ENCODE results near the gene ROBO1.
"Not testable (repeated sequence)": the region's sequence is repeated elsewhere in the genome, so short reads cannot be mapped to it uniquely, and the experiment has no call there.

ROBO1 gene

GRCh38 chr3:79767905-79768267, at the start of gene ROBO1:
Gene ROBO1 (minus strand): TSS chr3:79767998.
- no peak for DNase-seq

GRCh38 chr3:79817224-79817623, 49.4 kb upstream of the ROBO1 start:
- no peak for DNase-seq

GRCh38 chr3:79815478-79815877, 47.7 kb upstream of the ROBO1 start:
- no peak for DNase-seq

- DNase-seq, result no peak
Observed at GRCh38 chr3:79810581-79810980, 42.8 kb upstream of the ROBO1 start.

- no peak for DNase-seq
Observed at GRCh38 chr3:79810092-79810491, 42.3 kb upstream of the ROBO1 start.

- DNase-seq, result no peak
Observed at GRCh38 chr3:79809106-79809505, 41.3 kb upstream of the ROBO1 start.

GRCh38 chr3:79808515-79808914, 40.7 kb upstream of the ROBO1 start:
- no peak for DNase-seq

GRCh38 chr3:79790177-79790576, 22.4 kb upstream of the ROBO1 start:
- DNase-seq, result not testable (repeated sequence)

- no peak for DNase-seq
Observed at GRCh38 chr3:79773291-79773690, 5.5 kb upstream of the ROBO1 start.

- no peak for DNase-seq
Observed at GRCh38 chr3:79769229-79769628, 1.4 kb upstream of the ROBO1 start.

GRCh38 chr3:79767194-79767904, 449 bp downstream of the ROBO1 start:
- no peak for DNase-seq

GRCh38 chr3:79766496-79767193, 1.2 kb downstream of the ROBO1 start:
- no peak for DNase-seq

- DNase-seq, result no peak
Observed at GRCh38 chr3:79765911-79766310, 1.9 kb downstream of the ROBO1 start.

- DNase-seq, result no peak
Observed at GRCh38 chr3:79761441-79761840, 6.4 kb downstream of the ROBO1 start.

- no peak for DNase-seq
Observed at GRCh38 chr3:79751703-79752102, 16.1 kb downstream of the ROBO1 start.

- DNase-seq, result no peak
Observed at GRCh38 chr3:79737530-79737929, 30.3 kb downstream of the ROBO1 start.

GRCh38 chr3:79729096-79729495, 38.7 kb downstream of the ROBO1 start:
- no peak for DNase-seq

GRCh38 chr3:79726786-79727185, 41.0 kb downstream of the ROBO1 start:
- DNase-seq, result no peak

GRCh38 chr3:79724206-79724605, 43.6 kb downstream of the ROBO1 start:
- no peak for DNase-seq

- no peak for DNase-seq
Observed at GRCh38 chr3:79690072-79690471, 77.7 kb downstream of the ROBO1 start.

- no peak for DNase-seq
Observed at GRCh38 chr3:79685108-79685507, 82.7 kb downstream of the ROBO1 start.

- no peak for DNase-seq
Observed at GRCh38 chr3:79684041-79684440, 83.8 kb downstream of the ROBO1 start.

GRCh38 chr3:79672731-79673130, 95.1 kb downstream of the ROBO1 start:
- no peak for DNase-seq

GRCh38 chr3:79672075-79672474, 95.7 kb downstream of the ROBO1 start:
- DNase-seq, result no peak

GRCh38 chr3:79670178-79670577, 97.6 kb downstream of the ROBO1 start:
- no peak for DNase-seq
